D721Med (cell line): ENCODE measurements around the gene SLC39A2.

Experiments
- DNase-seq: peaks from one replicate; pipeline ENCODE4 v3.0.0; 2011; ENCODE audit warnings: low spot score; ENCODE audit not compliant: insufficient read length
- FAIRE-seq: peaks from 2 replicates; lab custom pipeline; 2011; peaks lifted over from hg19 to GRCh38; lab: Jason Lieb, UNC
- CTCF ChIP-seq: IDR thresholded peaks from 2 replicates; pipeline ENCODE4 v1.5.1; 2012; ENCODE audit warnings: mild to moderate bottlenecking, control low read depth; ENCODE audit not compliant: insufficient read depth; ENCODE audit errors: missing control alignments

The SLC39A2 gene

GRCh38 chr14:20988717-20989470 is 10.2 kb upstream of the SLC39A2 start:
- TF ChIP-seq CTCF = no peak
- no peak for FAIRE-seq
- DNase-seq = no peak

GRCh38 chr14:20989471-20989786 is 9.7 kb upstream of the SLC39A2 start:
- FAIRE-seq = no peak
- DNase-seq = no peak
- no peak for TF ChIP-seq CTCF

GRCh38 chr14:20989787-20990600 is 9.1 kb upstream of the SLC39A2 start, which contains the start of gene METTL17:
METTL17 (plus strand) TSS chr14:20989980; CDS start chr14:20990003, 23 bp downstream.
- TF ChIP-seq CTCF = peak; percentile 13
- FAIRE-seq (no peak), DNase-seq (peak; percentile 85)

GRCh38 chr14:20996521-20996920 is 2.6 kb upstream of the SLC39A2 start:
- DNase-seq (no peak), FAIRE-seq (no peak)
- TF ChIP-seq CTCF = no peak

GRCh38 chr14:20997115-20997514 is 2.0 kb upstream of the SLC39A2 start:
- no peak for DNase-seq
- no peak for FAIRE-seq
- no peak for TF ChIP-seq CTCF

- DNase-seq = no peak
- FAIRE-seq = no peak
- no peak for TF ChIP-seq CTCF
Observed at GRCh38 chr14:20997564-20997963, 1.5 kb upstream of the SLC39A2 start.

- TF ChIP-seq CTCF = no peak
- no peak for FAIRE-seq
- DNase-seq = no peak
Observed at GRCh38 chr14:20998139-20998538, 954 bp upstream of the SLC39A2 start.
